ENCODE results near the gene ADAM19.
A peak's percentile ranks its signal among the peaks of the same experiment; 100 is the strongest.

Gene ADAM19

GRCh38 chr5:157541447-157542118 is 34.0 kb downstream of the ADAM19 start:
- no peak for DNase-seq

DNA sequence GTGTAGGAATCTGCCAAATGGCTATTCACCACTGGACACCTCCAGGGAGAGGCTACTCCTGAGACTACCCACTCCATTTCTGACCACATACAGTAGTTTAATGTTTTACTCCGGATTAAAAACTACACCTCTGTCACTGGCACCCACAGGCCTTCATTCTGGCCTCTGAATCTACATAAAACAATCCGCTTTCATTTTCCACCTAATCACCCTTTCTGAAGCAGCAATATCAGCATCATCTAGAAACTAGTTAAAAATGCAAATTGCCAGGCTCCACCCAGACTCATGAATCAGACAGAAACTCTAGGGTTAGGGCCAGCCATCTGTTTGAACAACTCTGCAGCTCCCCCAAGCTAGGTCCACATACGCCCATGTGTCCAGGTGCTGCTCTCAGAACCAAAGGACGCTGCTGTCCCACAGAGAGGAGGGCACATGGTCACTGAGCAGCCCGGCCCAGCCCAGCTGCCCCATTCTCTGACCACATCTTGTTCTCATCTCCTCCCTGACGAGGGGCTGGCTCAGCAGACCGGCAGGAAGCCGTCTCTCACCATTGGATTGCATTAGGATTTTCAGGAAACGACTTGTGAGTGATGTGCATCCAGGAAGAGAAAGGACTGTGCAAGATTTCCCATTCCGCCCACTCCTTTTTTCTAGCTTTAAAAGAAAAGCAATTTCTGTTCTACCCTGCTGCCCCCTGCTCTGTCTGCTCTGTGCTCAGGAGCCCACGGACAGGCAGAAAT is 34.7 kb downstream of the ADAM19 start:
- DNase-seq = peak; percentile 83

GRCh38 chr5:157540124-157540523 is 35.5 kb downstream of the ADAM19 start:
- DNase-seq = no peak

- no peak for DNase-seq
Observed at GRCh38 chr5:157539503-157540022, 36.0 kb downstream of the ADAM19 start.

DNA sequence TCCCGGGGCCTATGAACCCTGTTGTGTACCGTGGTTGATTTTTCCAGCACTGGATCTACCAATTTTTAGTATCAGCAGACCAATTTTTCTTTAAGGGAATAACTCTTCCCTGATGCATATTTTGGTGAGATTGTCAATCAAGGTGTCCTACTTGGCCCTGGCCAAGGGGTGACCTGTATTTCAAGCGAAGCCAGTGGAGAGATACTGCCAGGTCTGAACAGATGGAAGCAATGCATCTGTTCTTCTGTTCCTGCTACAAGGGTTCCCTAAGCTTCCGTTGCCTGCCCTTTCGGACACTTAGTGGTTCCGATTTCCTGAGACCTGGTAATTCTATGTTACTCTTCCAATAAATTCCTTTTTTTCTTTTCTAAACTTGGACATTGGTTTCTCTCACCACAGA is 37.3 kb downstream of the ADAM19 start:
- no peak for DNase-seq

GRCh38 chr5:157535042-157535865 is 40.3 kb downstream of the ADAM19 start:
- no peak for DNase-seq

DNA sequence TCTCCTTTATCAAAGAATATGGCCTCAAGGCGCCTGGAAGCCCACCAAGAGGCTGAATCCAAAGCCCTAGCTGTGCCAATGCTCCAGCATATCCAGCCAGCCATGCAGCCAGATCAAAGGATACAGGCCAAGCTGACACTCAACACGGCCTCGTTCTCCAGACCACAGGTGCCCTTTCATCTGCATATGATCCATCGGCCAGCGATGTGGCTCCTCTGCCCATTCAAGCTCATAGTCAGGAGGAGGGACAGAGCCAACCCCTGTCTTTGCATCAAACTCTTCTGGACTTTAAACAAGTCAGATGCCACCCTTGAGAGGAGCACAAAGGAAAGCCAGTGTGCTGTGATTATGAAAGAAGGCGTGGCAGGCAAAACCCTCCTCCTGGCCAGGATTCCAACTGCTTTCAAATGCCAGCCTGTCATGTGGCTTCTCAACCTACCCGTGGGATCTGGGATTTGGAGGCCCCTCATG is 42.5 kb downstream of the ADAM19 start:
- no peak for DNase-seq

GRCh38 chr5:157532022-157532421 is 43.6 kb downstream of the ADAM19 start:
- DNase-seq = no peak

- DNase-seq = no peak
Observed at GRCh38 chr5:157530226-157530972, 45.2 kb downstream of the ADAM19 start.

DNA sequence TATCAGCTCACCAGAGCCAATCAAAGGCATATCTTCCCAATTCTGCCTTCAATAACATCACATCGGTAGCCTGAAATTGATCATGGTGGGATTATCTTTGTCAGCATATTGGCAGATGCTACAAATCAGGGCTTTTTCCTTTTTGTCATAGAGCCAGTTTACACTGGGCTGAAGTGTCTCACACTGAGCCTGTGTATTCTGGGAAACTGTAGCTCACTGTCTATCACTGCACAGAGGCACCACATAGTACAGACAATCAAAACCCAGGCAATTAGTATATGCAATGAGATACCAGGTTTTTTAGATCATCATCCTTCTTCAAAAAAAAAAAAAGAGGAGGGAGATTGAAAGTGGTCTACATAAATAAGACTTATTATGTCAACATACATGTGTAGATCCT is 46.6 kb downstream of the ADAM19 start:
- DNase-seq = no peak

- DNase-seq = peak; percentile 59
Observed at GRCh38 chr5:157528036-157528632, 47.4 kb downstream of the ADAM19 start.

GRCh38 chr5:157524887-157525286 is 50.7 kb downstream of the ADAM19 start:
- no peak for DNase-seq

DNA sequence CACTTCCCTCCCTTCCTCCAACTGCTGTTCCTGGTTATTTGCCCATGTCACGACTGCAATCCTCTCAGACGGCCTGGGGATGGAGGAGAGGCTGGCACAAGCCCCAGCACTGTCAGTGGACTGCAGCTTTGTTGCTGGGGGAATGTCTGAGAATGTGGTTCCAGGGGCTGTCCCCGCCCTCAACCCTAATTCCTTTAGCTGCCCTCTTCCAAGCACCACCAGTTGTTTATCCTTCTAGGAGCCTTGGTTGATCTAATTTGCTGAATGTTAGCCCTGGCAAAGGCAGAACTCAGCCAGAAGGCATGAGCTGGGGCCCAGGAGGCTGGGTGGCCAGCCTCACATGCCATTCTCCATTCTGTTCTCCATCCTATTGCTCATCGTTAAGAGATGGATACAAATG is 51.6 kb downstream of the ADAM19 start:
- DNase-seq = no peak

DNA sequence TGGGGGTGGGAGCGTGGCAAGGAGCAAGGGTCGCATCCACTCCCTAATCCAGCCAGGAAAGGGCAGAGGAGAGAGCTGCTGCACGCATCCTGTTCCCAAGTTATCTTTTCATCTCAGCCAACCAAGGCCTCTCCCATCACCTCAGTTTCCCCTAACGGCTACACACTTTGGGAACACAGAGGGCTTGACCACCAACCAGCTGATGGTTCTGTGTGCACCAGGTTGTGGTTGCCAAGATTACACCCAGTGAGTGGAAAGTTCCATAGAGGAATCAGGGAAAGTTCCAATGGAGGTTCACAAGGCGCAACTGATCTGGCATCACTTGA is 53.9 kb downstream of the ADAM19 start:
- no peak for DNase-seq

DNA sequence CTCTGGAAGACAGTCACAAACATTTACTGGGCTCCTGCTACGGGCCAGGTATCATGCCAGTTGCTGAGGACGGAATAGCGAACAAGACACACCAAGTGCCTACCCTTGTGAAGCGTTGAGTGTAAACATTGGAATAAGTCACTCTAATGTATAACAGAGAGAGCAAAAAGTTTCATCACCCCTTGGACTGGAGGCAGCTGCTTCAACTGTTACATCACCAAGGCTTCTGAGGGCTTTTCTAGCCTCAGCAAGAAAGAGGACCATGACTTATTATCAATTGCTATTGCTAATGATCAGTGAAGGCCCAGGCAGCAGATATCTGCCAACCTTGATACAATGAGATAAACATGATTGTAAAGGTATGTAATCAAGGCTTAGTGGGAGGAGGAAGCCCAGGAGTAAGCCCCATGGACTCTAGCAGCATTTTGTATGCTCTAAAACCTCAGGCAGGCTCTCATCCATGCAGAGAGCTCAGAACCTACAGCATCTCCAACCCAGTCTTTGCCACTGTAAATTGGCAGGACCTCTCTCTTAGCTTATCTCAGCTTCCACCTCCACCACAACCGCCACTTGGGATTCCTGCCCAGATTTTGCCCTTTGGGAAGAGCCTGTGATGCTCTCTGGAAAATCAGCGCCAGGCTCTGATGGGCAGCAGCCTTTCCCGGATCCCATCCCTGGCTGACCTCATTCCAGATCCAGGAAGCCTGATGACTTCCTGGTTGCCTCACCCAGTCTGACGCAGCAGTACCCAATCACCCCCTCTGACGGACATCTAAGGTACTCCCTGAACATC is 54.5 kb downstream of the ADAM19 start:
- no peak for DNase-seq

- no peak for DNase-seq
Observed at GRCh38 chr5:157519579-157520253, 55.9 kb downstream of the ADAM19 start.

- no peak for DNase-seq
Observed at GRCh38 chr5:157518963-157519362, 56.6 kb downstream of the ADAM19 start.

DNA sequence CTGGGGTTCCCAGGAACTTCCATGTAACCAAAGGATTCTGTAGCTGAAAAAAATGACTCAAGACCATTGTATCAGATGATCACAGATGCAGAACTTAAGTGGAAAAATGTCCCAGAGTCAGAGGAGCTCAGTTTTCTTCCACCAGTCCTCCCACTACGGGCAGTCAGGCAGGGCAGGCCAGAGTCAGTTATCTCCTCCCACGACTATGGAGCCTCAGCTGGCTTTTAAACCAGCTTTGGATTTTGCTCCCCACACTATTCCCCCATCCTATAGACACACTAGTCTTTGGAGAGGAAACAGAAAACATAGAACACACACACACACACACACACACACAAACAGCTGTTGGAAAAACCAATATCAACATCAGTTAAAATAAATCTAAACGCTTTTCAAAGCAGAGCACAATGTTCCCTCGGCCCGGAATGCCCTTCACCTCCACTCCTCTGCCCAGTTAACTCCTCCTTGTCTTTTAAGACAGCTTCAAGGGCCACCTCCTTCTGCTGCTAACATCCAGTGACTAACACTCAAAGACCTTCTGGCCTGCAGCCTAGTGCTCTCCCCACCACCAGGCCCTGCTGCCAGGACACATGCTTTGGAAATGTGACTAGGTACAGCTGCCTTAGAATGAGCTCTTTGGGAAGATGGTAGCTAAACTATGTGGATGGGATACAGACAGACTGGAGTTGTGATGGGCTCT is 58.8 kb downstream of the ADAM19 start:
- no peak for DNase-seq

DNA sequence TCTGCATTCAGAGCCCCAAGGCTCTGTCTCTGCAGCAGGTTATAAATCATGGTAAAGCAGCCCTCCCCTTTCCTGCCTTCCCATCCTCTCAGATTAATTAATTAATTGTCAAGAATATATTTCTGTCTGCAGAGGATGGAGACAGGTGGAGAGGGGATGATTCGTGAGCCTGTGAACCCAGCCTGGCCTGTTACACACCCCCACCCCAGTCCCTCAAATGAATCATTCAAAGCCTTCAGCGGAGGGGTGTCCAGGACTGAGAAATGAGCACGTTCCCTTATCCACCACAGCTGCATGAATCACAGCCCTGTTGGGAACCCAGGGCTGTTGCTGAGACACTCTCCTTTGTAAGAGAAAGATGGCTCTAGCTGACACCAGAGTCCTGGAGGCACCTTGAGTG is 59.6 kb downstream of the ADAM19 start:
- no peak for DNase-seq

- DNase-seq = no peak
Observed at GRCh38 chr5:157514974-157515373, 60.6 kb downstream of the ADAM19 start.

All from NCI-H526 treated with DMSO at 0.1 percent for 48 hours (cell line).